Loucy (cell line): ENCODE results near the gene CILP.

Source experiments
- CTCF ChIP-seq: fragments of 200-600 bp; sonication (generic); conservative IDR thresholded peaks from 2 replicates; pipeline ENCODE4 v1.5.1; 2014; ENCODE audit warnings: mild to moderate bottlenecking, antibody characterized with exemption, low read length
- EZH2phosphoT487 ChIP-seq: fragments of 200-600 bp; IDR thresholded peaks from 2 replicates; pipeline ENCODE4 v1.6.1; 2018; ENCODE audit warnings: antibody characterized with exemption, mild to moderate bottlenecking, moderate library complexity, borderline replicate concordance

- TF ChIP-seq CTCF (no peak), EZH2phosphoT487 (no peak)
These were observed 54.6 kb downstream of the CILP start for GRCh38 chr15:65156692-65157091.
